Gastrocnemius medialis (tissue), 4 donors: Measurements from ENCODE around the gene CCDC106.

Experiments used
- POLR2A ChIP-seq, 2 donors: fragments of 450-650 bp; IDR thresholded peaks; one replicate each; pipeline ENCODE4 v1.6.1; 2017; ENCODE audit warnings: antibody characterized with exemption in 2 of 2, mild to moderate bottlenecking in 2 of 2, moderate library complexity in 2 of 2
- TF ChIP-seq, protein P1 (sequence below), 5 experiments: fragments of 450-650 bp in 3 of 5; fragments of 200-600 bp in 2 of 5; sonication (generic) in 2 of 5; IDR thresholded peaks in 4 of 5; conservative IDR thresholded peaks in 1 of 5; 1 replicate in 4 of 5; 2 replicates in 1 of 5; pipeline ENCODE4 v1.5.1; 2016 to 2019; ENCODE audit warnings: antibody characterized with exemption in 5 of 5, mild to moderate bottlenecking in 3 of 5, moderate library complexity in 3 of 5

- TF ChIP-seq, protein P1, sequence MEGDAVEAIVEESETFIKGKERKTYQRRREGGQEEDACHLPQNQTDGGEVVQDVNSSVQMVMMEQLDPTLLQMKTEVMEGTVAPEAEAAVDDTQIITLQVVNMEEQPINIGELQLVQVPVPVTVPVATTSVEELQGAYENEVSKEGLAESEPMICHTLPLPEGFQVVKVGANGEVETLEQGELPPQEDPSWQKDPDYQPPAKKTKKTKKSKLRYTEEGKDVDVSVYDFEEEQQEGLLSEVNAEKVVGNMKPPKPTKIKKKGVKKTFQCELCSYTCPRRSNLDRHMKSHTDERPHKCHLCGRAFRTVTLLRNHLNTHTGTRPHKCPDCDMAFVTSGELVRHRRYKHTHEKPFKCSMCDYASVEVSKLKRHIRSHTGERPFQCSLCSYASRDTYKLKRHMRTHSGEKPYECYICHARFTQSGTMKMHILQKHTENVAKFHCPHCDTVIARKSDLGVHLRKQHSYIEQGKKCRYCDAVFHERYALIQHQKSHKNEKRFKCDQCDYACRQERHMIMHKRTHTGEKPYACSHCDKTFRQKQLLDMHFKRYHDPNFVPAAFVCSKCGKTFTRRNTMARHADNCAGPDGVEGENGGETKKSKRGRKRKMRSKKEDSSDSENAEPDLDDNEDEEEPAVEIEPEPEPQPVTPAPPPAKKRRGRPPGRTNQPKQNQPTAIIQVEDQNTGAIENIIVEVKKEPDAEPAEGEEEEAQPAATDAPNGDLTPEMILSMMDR (IDR thresholded peaks at IDR 0.05 in 4 of 5, conservative IDR thresholded peaks at IDR 0.05 in 1 of 5): no peak
- no peak for TF ChIP-seq POLR2A (IDR thresholded peaks at IDR 0.05)
Measured at GRCh38 chr19:55633861-55634260, 14.2 kb upstream of the CCDC106 start.
